Stimulated activated CD8-positive, alpha-beta memory T cell treated with anti-CD3 and anti-CD28 coated beads, Interleukin-4, amount 100 ng/mL, for 1 hour (primary cell): ENCODE measurements around the gene PGC.

Source experiments
- DNase-seq, 2 donors: peaks; one replicate each; pipeline ENCODE4 v3.0.0-alpha.2; 2020; ENCODE audit warnings: low read depth in 2 of 2, low spot score in 1 of 2

The PGC gene

GRCh38 chr6:41715795-41716515, 31.2 kb downstream of the PGC start:
- no peak for DNase-seq

- no peak for DNase-seq
Measured at GRCh38 chr6:41714556-41715273, 32.5 kb downstream of the PGC start.

GRCh38 chr6:41713650-41714291, 33.4 kb downstream of the PGC start:
- no peak for DNase-seq

GRCh38 chr6:41713159-41713649, 34.0 kb downstream of the PGC start:
- no peak for DNase-seq

- no peak for DNase-seq
Measured at GRCh38 chr6:41712651-41713103, 34.5 kb downstream of the PGC start.

DNA sequence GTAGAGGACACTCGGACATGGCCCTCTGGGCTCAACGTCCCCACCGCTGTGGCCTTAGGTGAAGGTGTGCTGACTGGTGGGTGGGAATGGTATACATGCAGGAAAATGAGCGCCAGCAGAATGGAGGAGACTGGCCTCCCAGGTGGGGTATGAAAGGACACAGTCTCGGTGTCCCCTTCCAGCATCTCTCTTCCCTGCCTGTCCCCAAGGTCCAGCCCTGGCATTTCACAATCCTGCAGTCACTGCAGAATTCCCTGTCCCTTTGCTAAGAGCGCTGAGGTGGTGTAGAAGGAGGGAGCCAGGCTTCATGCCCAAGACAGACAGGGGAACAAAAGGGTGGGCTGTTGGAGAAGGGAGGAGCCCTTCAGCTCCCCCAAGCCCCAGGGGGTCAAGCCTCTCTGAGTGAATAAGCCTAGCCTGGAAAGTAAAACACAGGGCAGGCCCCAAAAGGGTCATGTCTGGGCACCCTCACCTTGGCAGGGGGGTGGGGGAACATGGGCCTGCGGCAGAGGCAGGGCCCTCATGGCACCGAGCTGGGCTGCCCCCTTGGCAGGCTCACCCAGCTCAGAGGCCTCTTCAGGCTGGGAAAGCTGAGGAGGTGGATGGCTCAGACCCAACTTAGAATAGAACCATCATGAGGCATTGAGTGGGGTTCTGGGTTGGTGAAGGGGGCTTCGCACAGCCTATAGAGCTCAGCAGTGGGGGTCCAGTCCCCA, 35.7 kb downstream of the PGC start:
- DNase-seq: no peak

DNA sequence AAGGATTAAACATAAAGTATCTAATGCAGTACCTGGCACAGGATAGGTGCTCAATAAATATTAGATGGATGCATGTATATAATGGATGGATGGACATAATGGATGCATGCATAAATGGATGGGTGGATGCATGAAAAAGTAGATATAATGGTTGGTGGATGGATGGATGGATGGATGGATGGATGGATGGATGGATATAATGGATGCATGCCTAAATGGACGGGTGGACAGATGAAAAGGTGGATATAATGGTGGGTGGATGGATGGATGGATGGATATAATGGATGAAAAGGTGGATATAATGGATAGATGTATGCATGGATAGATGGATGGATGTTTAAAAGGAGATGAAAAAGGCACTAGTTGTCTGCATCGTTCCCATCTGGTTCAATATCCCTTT, 37.8 kb downstream of the PGC start:
- DNase-seq: no peak

DNA sequence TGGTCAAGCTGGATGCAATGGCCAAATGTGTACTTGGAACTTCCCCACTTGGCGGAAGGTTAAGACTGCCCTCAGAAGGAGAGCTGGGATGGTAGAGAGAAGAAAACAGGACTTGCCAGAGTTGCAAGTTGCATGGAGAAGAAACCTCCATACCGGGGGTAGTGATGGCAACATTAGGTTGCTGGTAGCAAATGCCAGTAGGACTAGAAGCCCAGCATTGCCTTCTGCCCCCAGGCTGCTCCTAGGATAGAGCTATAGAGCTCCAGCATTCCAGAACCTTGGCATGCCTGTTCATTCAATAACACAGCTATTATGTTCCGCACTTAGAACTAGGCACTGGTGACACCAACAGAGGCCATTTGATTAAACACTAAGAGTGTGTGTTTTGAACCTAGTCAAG, 38.3 kb downstream of the PGC start:
- no peak for DNase-seq

DNA sequence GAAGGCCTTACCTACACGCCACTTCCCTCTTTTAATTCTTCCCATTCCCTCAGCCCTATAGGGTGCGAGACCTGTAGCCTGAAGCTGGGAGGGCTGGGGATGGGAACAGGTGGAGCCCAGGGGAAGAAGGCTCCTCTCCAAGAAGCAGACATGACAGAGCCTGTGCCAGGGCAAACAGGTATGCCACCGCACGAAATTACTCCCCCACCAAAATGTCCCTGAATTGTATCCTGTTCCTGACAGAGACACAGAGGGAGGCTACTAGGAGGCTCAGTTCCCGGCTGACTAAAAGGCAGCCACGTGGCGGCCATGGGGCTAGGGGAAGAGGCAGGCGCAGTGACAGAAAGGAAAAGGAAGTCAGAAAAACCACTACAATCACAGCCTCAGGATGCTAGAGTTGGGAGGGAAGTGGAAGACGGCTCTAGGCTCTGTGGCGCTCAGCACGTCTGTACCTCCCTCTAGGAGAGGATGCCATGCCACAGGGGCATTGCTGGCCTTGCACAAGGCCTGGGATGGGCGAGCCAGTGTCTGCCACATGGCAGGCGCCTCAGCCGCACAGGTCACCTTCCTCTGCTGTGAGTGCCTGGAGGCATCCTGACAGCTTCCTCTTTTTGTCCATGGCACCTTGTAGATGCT, 39.5 kb downstream of the PGC start:
- DNase-seq: no peak

GRCh38 chr6:41706876-41707564, 40.2 kb downstream of the PGC start:
- no peak for DNase-seq

DNA sequence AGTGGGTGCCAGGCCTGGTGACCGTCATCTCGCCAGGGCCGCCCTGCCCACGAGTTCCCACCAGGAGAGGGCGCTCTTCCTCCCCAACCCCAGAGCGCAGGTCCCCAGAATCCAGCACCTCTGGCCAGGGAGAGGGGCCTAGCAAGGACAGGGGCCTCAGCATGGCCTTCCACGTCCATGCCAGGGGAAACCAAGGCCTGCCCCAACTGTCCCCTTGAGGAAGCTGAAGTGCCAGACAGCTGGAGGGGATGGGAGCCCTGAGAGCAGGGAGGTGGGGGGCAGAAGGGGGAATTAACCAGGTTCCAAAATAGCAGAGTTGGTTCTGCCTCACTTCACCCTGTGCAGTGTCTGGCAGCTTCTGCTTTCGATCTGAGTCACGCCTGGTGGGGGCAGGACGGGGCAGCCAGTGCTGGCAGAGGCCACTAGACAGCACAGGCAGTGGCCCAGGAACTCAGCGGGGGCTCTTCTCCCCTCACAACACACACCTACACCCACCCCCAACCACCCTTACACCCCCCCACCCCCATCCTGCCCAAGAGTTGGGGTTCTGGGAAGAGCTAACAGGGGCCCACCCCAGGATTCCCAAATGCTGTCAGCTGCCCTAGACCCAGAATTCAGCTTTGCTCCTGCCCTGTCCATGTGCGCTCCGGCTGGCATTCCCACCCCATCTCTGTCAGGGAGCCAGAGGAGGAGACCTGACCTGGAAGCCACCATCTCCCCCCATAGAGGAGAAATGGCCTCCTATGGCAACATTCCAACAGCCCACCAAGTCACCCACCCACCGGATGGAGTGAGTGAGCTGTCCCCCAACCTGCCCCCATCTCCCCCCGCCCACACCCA, 41.0 kb downstream of the PGC start:
- DNase-seq: no peak

DNA sequence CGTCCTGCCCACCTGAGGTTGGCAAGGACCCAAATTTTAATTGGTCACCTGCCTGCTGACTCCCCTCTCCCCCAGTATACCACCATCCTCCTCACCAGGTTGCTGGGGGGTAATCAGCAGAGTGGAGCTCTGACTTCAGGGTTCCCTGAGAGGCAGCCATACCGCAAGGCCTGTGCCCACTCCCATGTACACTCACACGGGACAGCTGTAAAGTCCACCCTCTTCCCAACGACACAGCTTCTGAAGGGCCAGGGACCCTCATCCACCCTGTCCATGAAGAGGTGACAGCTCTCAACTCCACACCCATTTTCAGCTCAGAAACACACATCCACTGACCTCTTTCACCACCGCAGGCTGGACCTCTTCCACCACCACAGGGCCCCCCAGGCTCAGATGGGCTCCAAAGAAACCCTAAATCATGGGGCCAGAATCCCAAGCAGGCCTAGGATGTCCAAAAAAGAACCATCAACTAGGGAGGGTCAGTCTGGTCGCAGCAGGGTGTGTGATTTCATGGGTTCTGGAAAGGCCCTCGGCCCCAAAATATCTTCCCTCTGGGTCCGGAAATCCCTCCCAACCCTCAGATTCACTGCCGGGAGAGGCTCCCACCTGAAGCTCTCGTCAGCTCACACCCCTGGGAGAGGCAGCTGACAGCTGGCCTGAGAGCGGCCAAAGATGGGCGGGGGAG, 41.7 kb downstream of the PGC start:
- no peak for DNase-seq

GRCh38 chr6:41704656-41705310, 42.4 kb downstream of the PGC start:
- DNase-seq: no peak

- DNase-seq: no peak
Measured at GRCh38 chr6:41704028-41704427, 43.2 kb downstream of the PGC start.

DNA sequence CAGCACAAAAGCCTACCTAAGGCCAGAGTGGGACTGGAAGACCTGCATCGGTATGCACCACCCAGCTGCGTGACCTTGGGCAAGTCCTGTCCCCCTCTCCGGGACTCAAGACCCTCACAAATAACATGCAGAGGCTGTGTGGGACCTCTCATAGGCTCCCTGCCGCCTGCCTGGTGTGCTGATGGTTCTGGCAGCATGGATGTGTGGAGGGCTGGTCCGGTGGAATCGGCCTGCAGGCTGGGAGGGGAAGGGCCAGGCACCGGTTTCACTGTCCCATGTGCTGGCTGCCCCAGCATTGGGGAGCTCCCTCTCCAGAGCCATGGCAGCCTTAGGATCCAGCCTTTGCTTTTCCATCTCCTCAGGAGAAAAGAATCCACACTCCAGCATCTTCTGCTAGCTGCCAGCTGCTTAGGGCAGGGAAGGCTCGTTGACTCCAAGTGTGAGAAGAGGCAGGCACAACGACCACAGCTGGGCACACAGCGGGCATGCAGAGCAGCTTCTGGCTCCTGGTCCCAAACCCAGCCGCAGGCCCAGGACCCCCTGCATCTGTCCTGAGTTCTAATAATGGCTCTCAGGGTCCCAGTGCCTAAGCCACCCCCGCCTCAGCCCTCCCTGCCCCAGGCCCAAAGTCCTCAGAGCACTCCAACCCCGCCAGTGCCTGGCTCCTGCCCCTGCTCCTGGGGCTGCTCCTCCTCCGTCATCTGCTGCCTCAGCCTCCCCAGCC, 44.3 kb downstream of the PGC start:
- DNase-seq: no peak

GRCh38 chr6:41702089-41702745, 45.0 kb downstream of the PGC start:
- DNase-seq: no peak
